HepG2 (cell line): ENCODE data around the gene RHEBL1. TPM values are rescaled to one million over a fixed set of nuclear protein-coding genes. Genes with fewer than 3 reads are reported as not detected.

ENCODE experiments used
- CBX1 ChIP-seq: IDR thresholded peaks from one replicate; pipeline ENCODE4 v1.6.1; 2016; ENCODE audit warnings: antibody characterized with exemption, low read depth
- CERS6 ChIP-seq: sonication (generic); formaldehyde crosslinking; IDR thresholded peaks from 2 replicates; pipeline ENCODE4 v1.5.0; 2020; ENCODE audit warnings: missing genetic modification reagents
- DMAP1 ChIP-seq: IDR thresholded peaks from 2 replicates; pipeline ENCODE4 v1.6.1; 2016
- HHEX ChIP-seq: IDR thresholded peaks from 2 replicates; pipeline ENCODE4 v1.6.1; 2016; ENCODE audit warnings: control low read depth
- ISX ChIP-seq: sonication (generic); formaldehyde crosslinking; conservative IDR thresholded peaks from 2 replicates; pipeline ENCODE4 v1.5.0; 2020; ENCODE audit warnings: missing genetic modification reagents
- NFAT5 ChIP-seq: sonication (generic); formaldehyde crosslinking; IDR thresholded peaks from 2 replicates; pipeline ENCODE4 v1.4.0; 2020; ENCODE audit warnings: missing genetic modification reagents
- PAF1 ChIP-seq: IDR thresholded peaks from 2 replicates; pipeline ENCODE4 v1.6.1; 2016; ENCODE audit warnings: missing genetic modification reagents, missing compliant biosample characterization
- SSRP1 ChIP-seq: IDR thresholded peaks from 2 replicates; pipeline ENCODE4 v1.6.1; 2016; ENCODE audit warnings: control low read depth
- TRAFD1 ChIP-seq: sonication (generic); formaldehyde crosslinking; IDR thresholded peaks from 2 replicates; pipeline ENCODE4 v1.5.1; 2020; ENCODE audit warnings: missing genetic modification reagents, mild to moderate bottlenecking, borderline replicate concordance
- WIZ ChIP-seq: sonication (generic); formaldehyde crosslinking; IDR thresholded peaks from 2 replicates; pipeline ENCODE4 v1.5.1; 2020; ENCODE audit warnings: mild to moderate bottlenecking, missing genetic modification reagents
- ZBTB14 ChIP-seq: sonication (generic); formaldehyde crosslinking; IDR thresholded peaks from 2 replicates; pipeline ENCODE4 v1.4.0; 2020; ENCODE audit warnings: missing genetic modification reagents
- ZGPAT ChIP-seq: IDR thresholded peaks from 2 replicates; pipeline ENCODE4 v1.6.1; 2016; ENCODE audit warnings: mild to moderate bottlenecking
- ZNF251 ChIP-seq: sonication (generic); formaldehyde crosslinking; IDR thresholded peaks from 2 replicates; pipeline ENCODE4 v1.9.0; 2021; ENCODE audit warnings: mild to moderate bottlenecking, missing genetic modification reagents
- ZNF441 ChIP-seq: sonication (generic); formaldehyde crosslinking; IDR thresholded peaks from 2 replicates; pipeline ENCODE4 v1.7.0; 2021; ENCODE audit warnings: missing genetic modification reagents, borderline replicate concordance
- ZNF512 ChIP-seq: sonication (generic); formaldehyde crosslinking; IDR thresholded peaks from 2 replicates; pipeline ENCODE4 v1.4.0; 2020; ENCODE audit warnings: mild to moderate bottlenecking, missing genetic modification reagents
- ZNF570 ChIP-seq: sonication (generic); formaldehyde crosslinking; IDR thresholded peaks from 2 replicates; pipeline ENCODE4 v1.4.0; 2020; ENCODE audit warnings: mild to moderate bottlenecking, missing genetic modification reagents, borderline replicate concordance
- ZNF747 ChIP-seq: sonication (generic); formaldehyde crosslinking; IDR thresholded peaks from 2 replicates; pipeline ENCODE4 v1.8.1; 2023; ENCODE audit warnings: missing genetic modification reagents, mild to moderate bottlenecking, borderline replicate concordance
- polyA plus RNA-seq, 8 experiments: library from polyadenylated mRNA; depleted of rRNA in 3 of 8; stranded (reverse) in 7 of 8; unstranded in 1 of 8; fragments of >200 nt; fragmentation: Illumina TruSeq in 4 of 8; extraction: Trizol in 4 of 8; gene quantifications; 2 replicates each; pipeline versions ENCODE4 v1.2.1 to v1.2.3, GENCODE V29; 2011 to 2016; ENCODE audit warnings: low read depth in 4 of 8, missing spikeins in 1 of 8, mixed read lengths in 1 of 8; ENCODE audit not compliant: insufficient read depth in 1 of 8
- total RNA-seq, 5 experiments: library from RNA; depleted of rRNA; stranded (reverse); fragments of >200 nt; fragmentation: Illumina TruSeq; extraction: Trizol; gene quantifications; 2 replicates each; pipeline ENCODE4 v1.2.3, GENCODE V29; 2016; ENCODE audit warnings: low read depth in 1 of 5

RHEBL1 gene
- total and polyA plus RNA-seq, 2 of the 13 experiments (the other 11 are each of a cell fraction or from before 2014, with no cell fraction given) = 1.4 to 2.5 TPM

GRCh38 chr12:49069507-49070346, at the start of gene RHEBL1 (continued):
- TF ChIP-seq ZNF747 (no peak), ZGPAT (CRISPR knock-in tag) (peak; percentile 62), ZNF570 (CRISPR knock-in tag) (no peak), NFAT5 (CRISPR knock-in tag) (no peak), ZBTB14 (CRISPR knock-in tag) (0 out of 2 replicates have a peak, but pooled peaks have one; percentile 31), ISX (no peak), TRAFD1 (CRISPR knock-in tag) (peak; percentile 64; the same call in 1 of the 2 replicates), CERS6 (no peak), PAF1 (CRISPR knock-in tag) (no peak), ZNF441 (CRISPR knock-in tag) (no peak; the same call in 1 of the 2 replicates), ZNF251 (CRISPR knock-in tag) (no peak), ZNF512 (CRISPR knock-in tag) (no peak), SSRP1 (CRISPR knock-in tag) (no peak), CBX1 (no peak), DMAP1 (CRISPR knock-in tag) (0 out of 2 replicates have a peak, but pooled peaks have one; percentile 50), WIZ (CRISPR knock-in tag) (no peak), HHEX (CRISPR knock-in tag) (no peak)
